GM12878 (cell line): ENCODE results near the gene P2RX6. TPM values are rescaled to one million over a fixed set of nuclear protein-coding genes. Genes with fewer than 3 reads are reported as not detected.

Experiments
- BACH1 ChIP-seq: fragments of 450-650 bp; IDR thresholded peaks from 2 replicates; pipeline ENCODE4 v1.6.1; 2017; ENCODE audit warnings: mild to moderate bottlenecking, borderline replicate concordance
- MEF2B ChIP-seq: fragments of 450-650 bp; IDR thresholded peaks from 2 replicates; pipeline ENCODE4 v1.6.1; 2018; ENCODE audit warnings: mild to moderate bottlenecking, moderate library complexity; ENCODE audit not compliant: partially characterized antibody, poor library complexity, severe bottlenecking
- NR2C1 ChIP-seq: fragments of 450-650 bp; IDR thresholded peaks from 2 replicates; pipeline ENCODE4 v1.6.1; 2017; ENCODE audit warnings: antibody characterized with exemption, mild to moderate bottlenecking, moderate library complexity
- RUNX3 ChIP-seq: IDR thresholded peaks from 2 replicates; pipeline ENCODE4 v1.6.1; 2012; ENCODE audit warnings: low read length, inconsistent platforms
- ZNF274 ChIP-seq: IDR thresholded peaks from one replicate; pipeline ENCODE4 v1.8.0; 2011; ENCODE audit not compliant: insufficient read length, insufficient read depth
- polyA plus RNA-seq, 11 experiments: library from polyadenylated mRNA; depleted of rRNA in 4 of 11; unstranded in 6 of 11; stranded (reverse) in 5 of 11; fragments of >200 nt; fragmentation: Nextera tagmentation in 4 of 11; fragmentation: Illumina TruSeq in 1 of 11; extraction: Ambion mirVana in 4 of 11; extraction: Trizol in 1 of 11; gene quantifications; 1 replicate in 1 of 11; 2 replicates in 10 of 11; pipeline versions ENCODE4 v1.2.1 to v1.2.3, GENCODE V29; 2011 to 2016; ENCODE audit warnings: inconsistent platforms in 2 of 11, missing spikeins in 2 of 11, low read depth in 1 of 11
- total RNA-seq, 4 experiments: library from RNA; depleted of rRNA in 3 of 4; stranded (reverse); fragments of >200 nt in 3 of 4; fragmentation: Illumina TruSeq in 1 of 4; extraction: Trizol in 1 of 4; gene quantifications; 2 replicates each; pipeline versions ENCODE4 v1.2.1 to v1.2.3, GENCODE V29; 2013 to 2021
- TF ChIP-seq, protein P1 (sequence below): fragments of 150-350 bp; IDR thresholded peaks from 2 replicates; pipeline ENCODE4 v1.6.1; 2016; ENCODE audit warnings: low read depth, low read length
- TF ChIP-seq, protein P2 (sequence below): IDR thresholded peaks from 2 replicates; pipeline ENCODE4 v1.6.1; 2012; ENCODE audit warnings: low read depth, low read length, improper control_type of control experiment
- TF ChIP-seq, protein P3 (sequence below): fragments of 450-650 bp; IDR thresholded peaks from 2 replicates; pipeline ENCODE4 v1.6.1; 2017; ENCODE audit warnings: low read depth, mild to moderate bottlenecking, moderate library complexity
- TF ChIP-seq, protein P4 (sequence below): fragments of 450-650 bp; IDR thresholded peaks from 2 replicates; pipeline ENCODE4 v1.6.1; 2014; ENCODE audit warnings: mild to moderate bottlenecking

The P2RX6 gene
- total and polyA plus RNA-seq, 10 of the 15 experiments (the other 5 are each of a cell fraction or from before 2014, with no cell fraction given): 0.03 to 0.21 (median 0.07) TPM; not detected in 5

DNA sequence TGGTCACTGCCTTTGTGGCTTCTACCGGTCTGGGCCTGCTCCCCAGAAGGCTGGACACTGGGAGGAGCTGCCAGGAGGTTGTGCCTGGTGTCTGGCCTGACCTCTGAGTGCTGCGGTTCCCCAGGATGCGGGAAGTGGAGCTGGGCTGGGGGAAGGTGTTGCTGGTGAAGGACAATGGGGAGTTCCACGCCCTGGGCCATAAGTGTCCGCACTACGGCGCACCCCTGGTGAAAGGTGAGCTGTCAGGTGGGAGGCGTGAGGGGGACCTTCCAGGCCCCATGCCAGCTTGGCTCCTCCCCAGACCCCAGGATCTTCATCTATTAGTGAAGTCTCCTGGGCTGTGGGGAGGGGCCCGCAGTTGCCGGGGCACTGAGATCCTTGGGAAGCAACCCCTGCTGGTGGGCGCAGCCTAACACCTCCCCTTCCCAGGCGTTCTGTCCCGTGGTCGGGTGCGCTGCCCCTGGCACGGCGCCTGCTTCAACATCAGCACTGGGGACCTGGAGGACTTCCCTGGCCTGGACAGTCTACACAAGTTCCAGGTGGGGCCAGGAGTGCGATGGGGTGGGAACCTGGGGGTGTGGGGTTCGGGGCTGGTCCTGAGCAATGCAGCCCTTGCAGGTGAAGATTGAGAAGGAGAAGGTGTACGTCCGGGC lies 41.2 kb upstream of the P2RX6 start (continued):
- TF ChIP-seq, protein P1, sequence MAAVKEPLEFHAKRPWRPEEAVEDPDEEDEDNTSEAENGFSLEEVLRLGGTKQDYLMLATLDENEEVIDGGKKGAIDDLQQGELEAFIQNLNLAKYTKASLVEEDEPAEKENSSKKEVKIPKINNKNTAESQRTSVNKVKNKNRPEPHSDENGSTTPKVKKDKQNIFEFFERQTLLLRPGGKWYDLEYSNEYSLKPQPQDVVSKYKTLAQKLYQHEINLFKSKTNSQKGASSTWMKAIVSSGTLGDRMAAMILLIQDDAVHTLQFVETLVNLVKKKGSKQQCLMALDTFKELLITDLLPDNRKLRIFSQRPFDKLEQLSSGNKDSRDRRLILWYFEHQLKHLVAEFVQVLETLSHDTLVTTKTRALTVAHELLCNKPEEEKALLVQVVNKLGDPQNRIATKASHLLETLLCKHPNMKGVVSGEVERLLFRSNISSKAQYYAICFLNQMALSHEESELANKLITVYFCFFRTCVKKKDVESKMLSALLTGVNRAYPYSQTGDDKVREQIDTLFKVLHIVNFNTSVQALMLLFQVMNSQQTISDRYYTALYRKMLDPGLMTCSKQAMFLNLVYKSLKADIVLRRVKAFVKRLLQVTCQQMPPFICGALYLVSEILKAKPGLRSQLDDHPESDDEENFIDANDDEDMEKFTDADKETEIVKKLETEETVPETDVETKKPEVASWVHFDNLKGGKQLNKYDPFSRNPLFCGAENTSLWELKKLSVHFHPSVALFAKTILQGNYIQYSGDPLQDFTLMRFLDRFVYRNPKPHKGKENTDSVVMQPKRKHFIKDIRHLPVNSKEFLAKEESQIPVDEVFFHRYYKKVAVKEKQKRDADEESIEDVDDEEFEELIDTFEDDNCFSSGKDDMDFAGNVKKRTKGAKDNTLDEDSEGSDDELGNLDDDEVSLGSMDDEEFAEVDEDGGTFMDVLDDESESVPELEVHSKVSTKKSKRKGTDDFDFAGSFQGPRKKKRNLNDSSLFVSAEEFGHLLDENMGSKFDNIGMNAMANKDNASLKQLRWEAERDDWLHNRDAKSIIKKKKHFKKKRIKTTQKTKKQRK: no peak
- no peak for TF ChIP-seq BACH1
- TF ChIP-seq NR2C1: no peak
- TF ChIP-seq MEF2B: no peak
- TF ChIP-seq, protein P2, sequence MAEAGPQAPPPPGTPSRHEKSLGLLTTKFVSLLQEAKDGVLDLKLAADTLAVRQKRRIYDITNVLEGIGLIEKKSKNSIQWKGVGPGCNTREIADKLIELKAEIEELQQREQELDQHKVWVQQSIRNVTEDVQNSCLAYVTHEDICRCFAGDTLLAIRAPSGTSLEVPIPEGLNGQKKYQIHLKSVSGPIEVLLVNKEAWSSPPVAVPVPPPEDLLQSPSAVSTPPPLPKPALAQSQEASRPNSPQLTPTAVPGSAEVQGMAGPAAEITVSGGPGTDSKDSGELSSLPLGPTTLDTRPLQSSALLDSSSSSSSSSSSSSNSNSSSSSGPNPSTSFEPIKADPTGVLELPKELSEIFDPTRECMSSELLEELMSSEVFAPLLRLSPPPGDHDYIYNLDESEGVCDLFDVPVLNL: no peak
- TF ChIP-seq, protein P3, sequence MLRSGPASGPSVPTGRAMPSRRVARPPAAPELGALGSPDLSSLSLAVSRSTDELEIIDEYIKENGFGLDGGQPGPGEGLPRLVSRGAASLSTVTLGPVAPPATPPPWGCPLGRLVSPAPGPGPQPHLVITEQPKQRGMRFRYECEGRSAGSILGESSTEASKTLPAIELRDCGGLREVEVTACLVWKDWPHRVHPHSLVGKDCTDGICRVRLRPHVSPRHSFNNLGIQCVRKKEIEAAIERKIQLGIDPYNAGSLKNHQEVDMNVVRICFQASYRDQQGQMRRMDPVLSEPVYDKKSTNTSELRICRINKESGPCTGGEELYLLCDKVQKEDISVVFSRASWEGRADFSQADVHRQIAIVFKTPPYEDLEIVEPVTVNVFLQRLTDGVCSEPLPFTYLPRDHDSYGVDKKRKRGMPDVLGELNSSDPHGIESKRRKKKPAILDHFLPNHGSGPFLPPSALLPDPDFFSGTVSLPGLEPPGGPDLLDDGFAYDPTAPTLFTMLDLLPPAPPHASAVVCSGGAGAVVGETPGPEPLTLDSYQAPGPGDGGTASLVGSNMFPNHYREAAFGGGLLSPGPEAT: no peak
- no peak for TF ChIP-seq ZNF274
- TF ChIP-seq, protein P4, sequence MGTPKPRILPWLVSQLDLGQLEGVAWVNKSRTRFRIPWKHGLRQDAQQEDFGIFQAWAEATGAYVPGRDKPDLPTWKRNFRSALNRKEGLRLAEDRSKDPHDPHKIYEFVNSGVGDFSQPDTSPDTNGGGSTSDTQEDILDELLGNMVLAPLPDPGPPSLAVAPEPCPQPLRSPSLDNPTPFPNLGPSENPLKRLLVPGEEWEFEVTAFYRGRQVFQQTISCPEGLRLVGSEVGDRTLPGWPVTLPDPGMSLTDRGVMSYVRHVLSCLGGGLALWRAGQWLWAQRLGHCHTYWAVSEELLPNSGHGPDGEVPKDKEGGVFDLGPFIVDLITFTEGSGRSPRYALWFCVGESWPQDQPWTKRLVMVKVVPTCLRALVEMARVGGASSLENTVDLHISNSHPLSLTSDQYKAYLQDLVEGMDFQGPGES: no peak
- TF ChIP-seq RUNX3: no peak
